ENCODE results near the gene OGFOD3.

OGFOD3 gene

DNA sequence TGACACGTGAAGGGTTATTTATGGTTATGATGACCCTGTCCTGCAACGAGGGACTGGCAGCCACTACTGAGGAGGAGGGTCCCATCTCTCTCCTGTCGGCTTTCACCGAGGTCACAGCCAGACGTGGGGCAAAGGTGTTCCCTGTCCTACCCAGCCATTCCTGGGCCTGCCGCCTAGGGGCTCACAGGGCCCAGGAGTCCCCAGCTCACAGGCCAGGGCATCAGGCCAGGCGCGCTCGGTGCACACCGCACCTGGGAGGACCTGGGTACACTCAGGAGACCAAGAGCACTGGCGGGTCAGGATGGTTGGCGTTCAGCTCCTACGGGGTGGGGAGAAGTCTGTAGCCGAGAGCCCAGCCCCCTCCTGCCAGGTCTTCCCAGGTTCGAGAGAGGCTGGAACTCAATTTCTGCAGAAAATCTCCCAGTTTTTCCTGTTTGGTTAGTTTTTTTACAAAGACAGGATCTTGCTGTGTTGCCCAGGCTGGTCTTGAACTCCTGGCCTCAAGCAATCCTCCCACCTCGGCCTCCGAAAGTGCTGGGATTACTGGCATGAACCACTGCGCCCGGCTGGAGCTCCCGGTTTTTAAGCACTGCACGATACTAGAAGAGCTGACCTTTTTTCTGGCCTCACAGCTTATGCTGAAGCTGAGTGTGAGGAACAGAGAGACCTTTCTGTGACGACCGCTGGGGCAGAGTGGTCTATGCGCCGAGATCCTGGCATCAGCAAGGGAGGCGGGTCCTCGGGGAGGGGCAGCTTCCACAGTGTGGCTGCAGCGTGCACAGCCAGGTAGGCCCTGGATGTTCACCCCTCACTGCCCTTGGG, 24.5 kb upstream of the OGFOD3 start:
- no peak for TF ChIP-seq EGR1 (IDR thresholded peaks at IDR 0.05)
- TF ChIP-seq EP300 (IDR thresholded peaks at IDR 0.05; ENCODE audit: borderline replicate concordance): no peak
- TF ChIP-seq TCF12 (IDR thresholded peaks at IDR 0.05; ENCODE audit: low read depth): no peak
- TF ChIP-seq CREB1 (IDR thresholded peaks at IDR 0.05; ENCODE audit: low read depth): no peak
- no peak for TF ChIP-seq RAD21 (IDR thresholded peaks at IDR 0.05; ENCODE audit: low read depth)
- TF ChIP-seq, protein P1, sequence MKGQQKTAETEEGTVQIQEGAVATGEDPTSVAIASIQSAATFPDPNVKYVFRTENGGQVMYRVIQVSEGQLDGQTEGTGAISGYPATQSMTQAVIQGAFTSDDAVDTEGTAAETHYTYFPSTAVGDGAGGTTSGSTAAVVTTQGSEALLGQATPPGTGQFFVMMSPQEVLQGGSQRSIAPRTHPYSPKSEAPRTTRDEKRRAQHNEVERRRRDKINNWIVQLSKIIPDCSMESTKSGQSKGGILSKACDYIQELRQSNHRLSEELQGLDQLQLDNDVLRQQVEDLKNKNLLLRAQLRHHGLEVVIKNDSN (IDR thresholded peaks at IDR 0.05): no peak
- no peak for TF ChIP-seq FOXM1 (IDR thresholded peaks at IDR 0.05; ENCODE audit: borderline replicate concordance, low read depth)
- TF ChIP-seq TEAD4 (IDR thresholded peaks at IDR 0.05): no peak

GRCh38 chr17:82441691-82442487, 23.5 kb upstream of the OGFOD3 start:
- no peak for TF ChIP-seq EGR1 (IDR thresholded peaks at IDR 0.05)

- TF ChIP-seq CREB1 (IDR thresholded peaks at IDR 0.05; ENCODE audit: low read depth) (no peak), EP300 (IDR thresholded peaks at IDR 0.05; ENCODE audit: borderline replicate concordance) (no peak), REST (IDR thresholded peaks at IDR 0.05; ENCODE audit: low read depth) (no peak), YY1 (IDR thresholded peaks at IDR 0.05; ENCODE audit: low read depth) (no peak), FOXM1 (IDR thresholded peaks at IDR 0.05; ENCODE audit: borderline replicate concordance, low read depth) (no peak), EGR1 (IDR thresholded peaks at IDR 0.05) (no peak), TCF12 (IDR thresholded peaks at IDR 0.05; ENCODE audit: low read depth) (no peak; the same call in 1 of the 2 replicates), RAD21 (IDR thresholded peaks at IDR 0.05; ENCODE audit: low read depth) (no peak)
- TF ChIP-seq, protein P2, sequence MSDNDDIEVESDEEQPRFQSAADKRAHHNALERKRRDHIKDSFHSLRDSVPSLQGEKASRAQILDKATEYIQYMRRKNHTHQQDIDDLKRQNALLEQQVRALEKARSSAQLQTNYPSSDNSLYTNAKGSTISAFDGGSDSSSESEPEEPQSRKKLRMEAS (IDR thresholded peaks at IDR 0.05): no peak
- TF ChIP-seq, protein P1 (IDR thresholded peaks at IDR 0.05): no peak
These were observed 22.7 kb upstream of the OGFOD3 start for GRCh38 chr17:82440991-82441627.

DNA sequence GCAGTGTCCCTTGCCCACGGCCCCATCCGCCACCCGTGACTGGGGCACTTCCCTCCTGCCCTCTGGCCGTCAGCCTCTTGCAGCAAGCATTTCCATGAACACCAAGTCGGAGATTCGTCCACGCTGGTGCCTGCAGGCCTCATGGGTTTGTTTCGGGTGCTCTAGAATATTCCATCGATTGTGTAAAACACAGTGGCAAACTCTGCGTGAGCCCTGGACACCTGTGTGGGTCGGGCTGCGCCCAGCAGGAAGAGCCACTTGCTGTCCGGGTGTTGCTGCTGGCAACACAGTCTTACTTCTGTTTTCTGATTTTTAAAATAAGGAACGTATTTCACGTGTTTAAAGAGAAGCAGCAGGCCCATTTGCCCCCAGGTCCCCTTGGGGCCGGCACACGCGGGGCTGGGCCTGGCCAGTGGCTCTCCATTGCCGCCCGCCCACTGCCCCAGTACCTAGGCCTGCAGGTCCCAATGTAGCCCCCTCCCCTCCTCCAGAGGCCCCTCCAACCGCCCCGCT, 22.1 kb upstream of the OGFOD3 start:
- no peak for TF ChIP-seq REST (IDR thresholded peaks at IDR 0.05; ENCODE audit: low read depth)
- TF ChIP-seq CEBPB (IDR thresholded peaks at IDR 0.05): no peak
- no peak for TF ChIP-seq CREB1 (IDR thresholded peaks at IDR 0.05; ENCODE audit: low read depth)
- no peak for TF ChIP-seq TAF1 (IDR thresholded peaks at IDR 0.05; ENCODE audit: low read depth)
- TF ChIP-seq TCF12 (IDR thresholded peaks at IDR 0.05; ENCODE audit: low read depth): no peak

DNA sequence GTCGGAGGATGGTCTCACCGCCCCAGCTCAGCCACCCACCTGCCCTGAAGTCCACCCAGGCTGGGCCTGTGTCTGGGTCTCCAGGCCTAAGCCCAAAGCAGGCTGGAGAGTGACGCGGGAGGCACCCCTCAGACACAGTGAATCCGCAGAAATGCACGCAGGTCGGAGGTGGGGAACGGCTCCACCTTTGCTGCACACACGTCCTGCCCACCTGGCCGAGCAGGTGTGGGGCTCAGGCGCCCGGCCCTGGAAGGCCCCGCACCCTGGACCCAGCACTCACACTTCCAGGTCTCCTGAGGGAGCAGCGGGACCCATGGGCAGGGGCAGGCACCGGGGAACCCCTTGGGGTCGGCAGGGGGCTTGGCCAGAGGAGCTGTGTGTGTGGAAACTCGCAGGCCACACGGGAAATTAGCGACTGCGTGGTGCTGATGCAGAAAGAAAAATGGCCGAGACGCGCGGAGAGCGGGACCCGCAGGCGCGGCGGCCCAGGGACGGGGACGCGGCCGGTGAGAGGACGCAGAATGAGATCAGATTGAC, 21.5 kb upstream of the OGFOD3 start:
- TF ChIP-seq EGR1 (IDR thresholded peaks at IDR 0.05): no peak
- TF ChIP-seq, protein P2 (IDR thresholded peaks at IDR 0.05): no peak

Data from Ishikawa (cell line).